AG10803 (cell line): ENCODE measurements around the gene COPS4.
"Not testable (repeated sequence)": the region's sequence is repeated elsewhere in the genome, so short reads cannot be mapped to it uniquely, and the experiment has no call there.

Experiments used
- DNase-seq: peaks from one replicate; pipeline ENCODE4 v3.0.0; 2010; ENCODE audit warnings: low read depth
- H3K4me3 ChIP-seq: 2 replicates; pipeline ENCODE4 v1.5.1; 2011; ENCODE audit warnings: mild to moderate bottlenecking, low read length, control low read depth
- CTCF ChIP-seq: conservative IDR thresholded peaks from 2 replicates; pipeline ENCODE4 v1.5.1; 2011; ENCODE audit warnings: mild to moderate bottlenecking, low read length, control low read depth, inconsistent platforms

COPS4 gene

DNA sequence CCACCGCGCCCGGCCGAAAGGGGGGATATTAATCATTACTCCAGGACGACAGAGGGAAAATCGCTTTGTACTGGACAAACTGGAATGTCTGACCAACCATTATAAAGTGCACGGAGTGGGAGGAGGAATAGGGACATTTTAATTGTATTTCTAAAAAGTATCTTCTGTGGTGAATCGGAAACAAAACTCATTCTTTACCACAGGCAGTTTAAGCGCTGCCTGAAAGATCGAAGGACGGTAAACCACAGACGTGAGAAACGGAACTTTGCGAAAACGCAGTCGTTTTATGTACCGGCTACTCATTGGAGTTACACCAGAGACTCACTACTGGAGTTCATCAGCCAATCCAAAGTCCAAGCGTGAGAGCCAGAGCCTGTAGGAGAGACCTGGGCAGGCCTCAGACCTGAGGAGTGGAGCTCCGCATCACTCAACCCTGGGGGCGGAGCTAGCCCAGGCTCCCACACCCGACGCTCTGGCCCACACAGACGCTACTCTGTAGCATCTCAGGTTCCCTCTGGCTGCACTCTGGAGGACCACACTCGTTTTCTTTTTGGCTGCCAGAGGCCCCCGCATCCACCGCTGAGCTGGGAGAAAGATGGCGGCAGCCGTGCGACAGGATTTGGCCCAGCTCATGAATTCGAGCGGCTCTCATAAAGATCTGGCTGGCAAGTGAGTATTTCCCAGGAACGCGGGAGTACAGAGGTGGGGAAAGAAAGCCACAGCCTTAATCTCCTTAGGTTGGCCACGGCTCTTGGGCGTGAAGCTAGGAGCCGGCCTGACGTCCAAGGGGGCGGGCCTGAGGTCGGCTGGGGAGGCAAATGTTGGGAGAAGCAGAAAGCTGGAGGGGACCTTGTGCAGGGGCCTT, at the start of gene COPS4:
TSS of gene COPS4 (plus strand) at position 554 of the 865 bp plus-strand sequence. CDS start at position 596, 42 bp downstream.
- peak; percentile 49 for TF ChIP-seq CTCF
- peak; percentile 100 for DNase-seq
- peak within 1 kb of the TSS; percentile 85 for H3K4me3 ChIP-seq

- not testable (repeated sequence) for H3K4me3 ChIP-seq, DNase-seq
Measured at GRCh38 chr4:82987519-82987918, 47.5 kb upstream of the COPS4 start.

- TF ChIP-seq CTCF, result no peak
- DNase-seq, result peak; percentile 86
- no peak overlapping the region for H3K4me3 ChIP-seq
Measured at GRCh38 chr4:82988323-82988832, 46.6 kb upstream of the COPS4 start.

DNA sequence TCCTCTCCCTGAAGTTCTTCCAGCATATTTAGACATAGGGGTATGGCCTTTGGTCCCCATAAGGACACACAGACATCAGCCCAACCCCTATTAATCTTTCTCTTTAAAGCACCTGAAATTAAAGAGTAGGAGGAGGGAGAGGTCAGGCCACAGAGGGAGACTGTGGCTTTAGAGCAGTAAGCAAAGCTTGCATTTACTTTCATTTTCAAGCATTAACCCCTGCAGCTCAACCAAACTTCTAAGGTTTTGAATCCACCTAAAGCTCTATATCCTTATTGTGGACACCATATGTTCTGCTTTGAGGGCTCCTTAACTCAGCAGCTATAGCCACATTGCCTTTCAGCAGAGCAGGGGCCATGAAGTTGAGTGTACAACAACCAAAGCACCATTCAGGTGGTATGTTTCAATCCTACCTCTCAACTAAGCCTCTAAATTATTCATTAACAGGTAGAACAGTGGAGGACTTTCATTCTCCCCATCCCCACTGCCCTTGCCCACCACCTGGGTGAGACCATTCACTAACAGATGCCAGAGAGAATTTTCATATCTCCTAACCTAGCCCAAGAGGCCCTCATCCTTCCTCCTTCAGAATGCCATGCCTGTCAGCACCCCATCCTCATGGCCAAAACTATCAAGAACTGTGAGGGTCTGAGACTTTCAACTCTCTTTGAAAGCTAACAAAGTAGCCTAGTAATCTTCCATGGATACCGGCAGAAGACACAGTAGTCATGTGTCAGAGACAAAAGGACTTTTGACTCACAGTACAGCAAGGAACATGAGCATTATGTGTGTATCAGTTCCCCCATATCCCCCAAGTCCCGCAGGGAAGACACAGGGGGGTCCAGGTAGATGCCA, 45.2 kb upstream of the COPS4 start:
- no peak for TF ChIP-seq CTCF
- DNase-seq, result peak; percentile 11
- H3K4me3 ChIP-seq, result peak overlapping the region; percentile 29; the same call in 1 of the 2 replicates

- no peak overlapping the region for H3K4me3 ChIP-seq
- no peak for TF ChIP-seq CTCF
Measured at GRCh38 chr4:82994834-82995233, 40.1 kb upstream of the COPS4 start.

GRCh38 chr4:82998898-82999297, 36.1 kb upstream of the COPS4 start:
- DNase-seq, result no peak
- no peak for TF ChIP-seq CTCF

More at GRCh38 chr4:82994834-82995233, 40.1 kb upstream of the COPS4 start:
- DNase-seq, result no peak

DNA sequence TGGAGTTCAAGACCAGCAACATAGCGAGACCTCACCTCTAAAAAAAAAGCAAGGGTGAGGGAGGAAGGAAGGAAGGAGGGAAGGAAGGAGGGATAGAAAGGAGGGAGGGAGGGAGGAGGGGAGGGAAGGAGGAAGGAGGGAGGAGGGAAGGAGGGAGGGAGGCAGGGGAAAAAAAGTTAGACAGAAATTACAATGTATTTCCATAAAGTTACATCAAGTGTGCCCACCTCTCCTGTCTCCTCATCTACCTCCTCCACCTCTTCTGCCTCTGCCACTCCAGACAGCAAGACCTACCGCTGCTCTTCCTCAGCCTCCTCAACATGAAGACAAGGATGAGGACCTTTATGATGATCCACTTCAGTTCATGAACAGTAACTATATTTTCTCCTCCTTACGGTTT, 32.7 kb upstream of the COPS4 start:
- no peak overlapping the region for H3K4me3 ChIP-seq
- no peak for DNase-seq
- TF ChIP-seq CTCF, result no peak

More at GRCh38 chr4:82998898-82999297, 36.1 kb upstream of the COPS4 start:
- H3K4me3 ChIP-seq, result no peak overlapping the region

DNA sequence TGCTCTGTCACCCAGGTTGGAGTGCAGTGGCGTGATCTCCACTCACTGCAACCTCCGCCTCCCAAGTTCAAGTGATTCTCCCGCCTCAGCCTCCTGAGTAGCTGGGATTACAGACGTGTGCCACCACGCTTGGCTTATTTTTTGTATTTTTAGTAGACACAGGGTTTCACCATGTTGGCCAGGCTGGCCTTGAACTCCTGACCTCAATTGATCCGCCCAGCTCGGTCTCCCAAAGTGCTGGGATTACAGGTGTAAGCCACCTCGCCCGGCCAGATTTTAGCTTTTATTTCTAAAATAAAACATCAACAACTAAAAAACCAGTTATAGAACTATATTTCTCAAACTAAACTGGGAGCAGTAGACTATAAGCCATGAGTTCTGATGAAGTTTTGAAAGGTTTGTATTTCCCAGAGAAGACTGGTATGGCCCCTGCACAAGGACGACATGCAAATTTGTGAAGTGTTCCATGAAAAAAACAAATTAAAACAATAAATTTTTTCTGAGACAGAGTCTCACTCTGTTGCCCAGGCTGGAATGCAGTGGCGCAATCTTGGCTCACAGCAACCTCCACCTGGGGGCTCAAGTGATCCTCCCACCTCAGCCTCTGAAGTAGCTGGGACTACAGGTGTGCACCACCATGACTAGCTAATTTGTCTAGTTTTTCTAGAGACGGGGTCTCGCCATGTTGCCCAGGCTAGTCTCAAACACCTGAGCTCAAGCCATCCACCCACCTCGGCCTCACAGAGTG, 31.8 kb upstream of the COPS4 start:
- not testable (repeated sequence) for H3K4me3 ChIP-seq, DNase-seq
